AG04450 (cell line): ENCODE results near the gene SLC28A1. TPM values are rescaled to one million over a fixed set of nuclear protein-coding genes. Genes with fewer than 3 reads are reported as not detected.
"Not testable (repeated sequence)": the region's sequence is repeated elsewhere in the genome, so short reads cannot be mapped to it uniquely, and the experiment has no call there.

Experiments
- CTCF ChIA-PET: fragments of 300-600, 350-600 bp; formaldehyde crosslinking; extraction: SDS; loops from one replicate; lab custom pipeline; 2022; ENCODE audit warnings: antibody characterized with exemption, inconsistent platforms; lab: Charles Lee
- POLR2A ChIA-PET: fragments of 350-600 bp; formaldehyde crosslinking; extraction: SDS; loops from one replicate; lab custom pipeline; 2021; ENCODE audit warnings: antibody characterized with exemption, inconsistent platforms; lab: Yijun Ruan, JAX
- DNase-seq: peaks from one replicate; pipeline ENCODE4 v3.0.0-alpha.2; 2011; ENCODE audit warnings: low read depth, low spot score
- H3K27ac ChIP-seq: one replicate; pipeline ENCODE4 v1.5.1; 2012; ENCODE audit warnings: low read depth, low read length, control low read depth
- H3K27me3 ChIP-seq: one replicate; pipeline ENCODE4 v1.6.0; 2012; ENCODE audit warnings: low read length; ENCODE audit not compliant: control insufficient read depth, insufficient read depth
- H3K4me3 ChIP-seq: 2 replicates; pipeline ENCODE4 v1.5.1; 2011; ENCODE audit warnings: mild to moderate bottlenecking, low read depth, low read length, control low read depth
- H3K9me3 ChIP-seq: 2 replicates; pipeline ENCODE4 v1.5.1; 2012; ENCODE audit warnings: low read length; ENCODE audit not compliant: control insufficient read depth, insufficient read depth
- polyA plus RNA-seq: library from polyadenylated mRNA; depleted of rRNA; stranded (reverse); fragments of >200 nt; gene quantifications from 2 replicates; pipeline ENCODE4 v1.2.3, GENCODE V29; 2011
- TF ChIP-seq, protein P1 (sequence below): IDR thresholded peaks from 2 replicates; pipeline ENCODE4 v1.5.1; 2011; ENCODE audit warnings: low read depth, low read length, control low read depth, inconsistent platforms

Gene SLC28A1
- polyA plus RNA-seq, 1 experiment, result not detected

DNA sequence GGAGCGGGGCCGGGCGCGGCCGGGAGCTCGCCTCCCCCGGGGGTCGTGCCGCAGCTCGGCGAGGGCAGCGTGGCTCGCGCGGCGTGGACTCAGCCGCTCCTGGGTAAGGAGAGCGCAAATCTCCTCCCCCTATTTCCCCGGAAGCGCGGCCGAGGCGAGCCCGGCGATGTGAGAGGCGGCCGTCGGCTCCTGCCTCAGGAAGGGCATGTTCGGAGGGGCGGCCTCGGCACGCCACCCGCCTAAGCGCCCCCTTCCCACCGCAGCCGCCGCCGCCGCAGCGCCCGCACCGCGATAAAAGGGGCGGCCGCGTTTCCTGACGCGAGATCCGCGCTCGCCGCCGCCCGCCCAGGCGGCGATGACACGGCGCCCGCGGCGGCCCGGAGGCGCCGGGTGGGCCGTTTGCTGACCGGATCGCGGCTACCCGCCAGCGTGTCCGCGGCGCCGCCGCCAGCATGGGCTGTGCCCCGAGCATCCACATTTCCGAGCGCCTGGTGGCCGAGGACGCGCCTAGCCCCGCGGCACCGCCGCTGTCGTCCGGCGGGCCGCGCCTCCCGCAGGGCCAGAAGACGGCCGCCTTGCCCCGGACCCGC is 97.3 kb downstream of the SLC28A1 start, which contains the start of gene PDE8A:
PDE8A (plus strand) TSS at position 146 of the 590 bp plus-strand sequence; CDS start at position 453, 307 bp downstream.
- H3K9me3 ChIP-seq, result no peaks in the 10 kb centered on the region; the same call in 1 of the 2 replicates
- peak within 1 kb of the TSS; percentile 90 for H3K4me3 ChIP-seq
- ChIA-PET POLR2A (interaction anchor here (1.2 kb wide), 1 partner anchor 34 kb away, joined by 4 read pairs; no protein-coding TSS in a partner anchor), CTCF (interaction anchor here (0.6 to 1.5 kb wide), 2 partner anchors 62 to 163 kb away, joined by 3 to 6 read pairs; no protein-coding TSS in a partner anchor)
- TF ChIP-seq, protein P1, sequence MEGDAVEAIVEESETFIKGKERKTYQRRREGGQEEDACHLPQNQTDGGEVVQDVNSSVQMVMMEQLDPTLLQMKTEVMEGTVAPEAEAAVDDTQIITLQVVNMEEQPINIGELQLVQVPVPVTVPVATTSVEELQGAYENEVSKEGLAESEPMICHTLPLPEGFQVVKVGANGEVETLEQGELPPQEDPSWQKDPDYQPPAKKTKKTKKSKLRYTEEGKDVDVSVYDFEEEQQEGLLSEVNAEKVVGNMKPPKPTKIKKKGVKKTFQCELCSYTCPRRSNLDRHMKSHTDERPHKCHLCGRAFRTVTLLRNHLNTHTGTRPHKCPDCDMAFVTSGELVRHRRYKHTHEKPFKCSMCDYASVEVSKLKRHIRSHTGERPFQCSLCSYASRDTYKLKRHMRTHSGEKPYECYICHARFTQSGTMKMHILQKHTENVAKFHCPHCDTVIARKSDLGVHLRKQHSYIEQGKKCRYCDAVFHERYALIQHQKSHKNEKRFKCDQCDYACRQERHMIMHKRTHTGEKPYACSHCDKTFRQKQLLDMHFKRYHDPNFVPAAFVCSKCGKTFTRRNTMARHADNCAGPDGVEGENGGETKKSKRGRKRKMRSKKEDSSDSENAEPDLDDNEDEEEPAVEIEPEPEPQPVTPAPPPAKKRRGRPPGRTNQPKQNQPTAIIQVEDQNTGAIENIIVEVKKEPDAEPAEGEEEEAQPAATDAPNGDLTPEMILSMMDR, result no peak
- H3K27me3 ChIP-seq, result no peaks in the 10 kb centered on the region
- H3K27ac ChIP-seq, result peak within 1 kb of the TSS; percentile 96
- no peak for DNase-seq

DNA sequence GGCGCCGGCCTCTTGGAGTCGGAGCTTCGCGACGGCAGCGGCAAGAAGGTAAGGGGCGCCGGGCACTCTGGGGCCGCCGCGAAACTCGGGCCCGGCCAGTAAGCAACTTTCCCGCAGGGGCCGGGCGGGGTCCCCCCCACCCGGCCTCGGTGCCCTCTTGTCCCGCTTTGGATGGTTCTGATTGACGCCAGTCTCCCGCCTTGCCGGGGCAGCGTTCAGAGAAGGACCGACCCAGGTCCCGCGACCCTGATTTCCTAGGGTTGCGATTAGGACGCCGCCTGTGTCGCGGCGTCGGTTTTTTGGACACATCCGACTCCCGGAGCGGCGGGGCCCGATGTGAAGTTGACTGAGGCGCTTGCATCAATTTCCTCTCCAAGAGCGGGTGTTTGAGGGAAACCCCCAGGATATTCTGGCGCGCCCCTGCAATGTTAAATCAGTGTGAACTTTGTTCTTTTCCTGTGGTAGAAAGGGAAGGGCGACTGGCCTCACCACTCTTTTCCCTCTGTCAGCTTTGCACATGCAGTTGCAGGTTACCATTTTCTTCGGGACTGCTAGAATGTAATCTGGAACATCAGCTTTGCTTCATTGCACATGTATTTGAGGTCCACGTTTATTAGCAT is 97.9 kb downstream of the SLC28A1 start:
- Histone ChIP-seq H3K4me3 (peak overlapping the region; percentile 71), H3K27me3 (no peaks in the 10 kb centered on the region), H3K9me3 (no peaks in the 10 kb centered on the region; the same call in 1 of the 2 replicates), H3K27ac (peak overlapping the region; percentile 11)
- POLR2A ChIA-PET, result interaction anchor here (1.0 kb wide), 1 partner anchor 39 kb away, joined by 3 read pairs; no protein-coding TSS in a partner anchor
- CTCF ChIA-PET, result interaction anchor here (0.5 kb wide), 1 partner anchor 115 kb away, joined by 4 read pairs; no protein-coding TSS in a partner anchor
- TF ChIP-seq, protein P1, result no peak
- DNase-seq, result no peak

DNA sequence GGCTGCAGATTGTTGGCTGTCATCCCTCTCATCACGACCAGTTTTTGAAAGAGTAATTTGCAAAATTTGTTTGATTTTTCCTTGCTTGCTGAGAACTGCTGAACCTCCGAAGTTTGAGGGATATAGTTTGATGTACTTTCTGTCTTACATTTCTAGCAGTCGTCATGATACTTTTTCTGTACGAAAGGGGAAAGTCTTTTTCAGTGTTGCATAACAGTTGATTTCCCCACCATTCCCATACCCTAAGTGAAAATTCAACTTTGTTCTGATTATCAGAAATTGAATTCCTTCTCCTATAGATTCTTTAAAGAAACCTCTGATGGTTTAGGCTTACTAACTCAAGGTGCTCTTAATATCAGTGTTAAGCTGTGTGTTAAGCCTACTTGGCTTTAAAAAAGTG is 98.8 kb downstream of the SLC28A1 start:
- no peak overlapping the region for H3K27ac ChIP-seq
- TF ChIP-seq, protein P1, result no peak
- ChIA-PET CTCF (no interaction called here), POLR2A (interaction anchor here (1.0 kb wide), 1 partner anchor 38 kb away, joined by 3 read pairs; no protein-coding TSS in a partner anchor)
- no peaks in the 10 kb centered on the region; the same call in 1 of the 2 replicates for H3K9me3 ChIP-seq
- no peaks in the 10 kb centered on the region for H3K27me3 ChIP-seq
- peak overlapping the region; percentile 71 for H3K4me3 ChIP-seq
- no peak for DNase-seq

DNA sequence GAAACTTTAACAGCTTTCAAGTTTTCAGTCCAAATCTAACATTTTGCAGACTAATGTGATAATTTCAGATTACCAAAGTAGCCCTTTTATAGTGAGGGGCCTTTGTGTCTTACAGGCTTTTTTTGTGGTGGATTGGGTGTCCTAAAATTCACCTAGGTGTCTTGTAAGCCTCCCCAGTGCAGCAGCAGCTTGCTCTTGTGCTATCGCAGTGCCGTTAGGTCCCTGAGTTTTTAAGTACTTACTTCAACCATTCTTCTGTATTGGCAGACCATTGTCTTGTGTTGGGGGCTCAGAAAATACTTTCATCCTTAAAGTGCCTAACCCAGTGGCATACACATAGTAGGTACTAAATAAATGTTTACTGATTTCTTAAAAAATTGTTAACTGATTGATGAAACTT is 99.2 kb downstream of the SLC28A1 start:
- TF ChIP-seq, protein P1, result no peak
- no peak for DNase-seq
- Histone ChIP-seq H3K9me3 (no peaks in the 10 kb centered on the region; the same call in 1 of the 2 replicates), H3K27me3 (no peaks in the 10 kb centered on the region), H3K27ac (no peak overlapping the region), H3K4me3 (peak overlapping the region; percentile 71; the same call in 1 of the 2 replicates)
- CTCF ChIA-PET, result no interaction called here
- POLR2A ChIA-PET, result no interaction called here

DNA sequence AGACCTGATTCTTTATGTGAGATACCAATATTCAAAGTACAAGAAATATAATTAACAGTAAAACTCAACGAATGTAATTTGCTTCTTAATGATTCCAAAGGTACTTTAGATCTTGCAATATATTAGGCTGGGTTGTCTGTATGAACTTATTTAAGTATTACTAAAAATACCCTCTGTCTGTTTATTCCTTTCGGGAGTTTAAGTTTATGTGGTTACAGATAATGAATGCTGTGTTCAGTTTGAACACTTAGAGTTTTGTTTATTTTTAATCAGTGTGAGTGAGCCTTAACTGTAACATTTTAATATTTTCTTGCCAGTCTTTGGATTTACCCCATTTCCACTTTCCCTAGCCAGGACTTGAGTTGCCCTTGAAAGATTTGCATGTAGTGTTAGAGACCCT is 100.7 kb downstream of the SLC28A1 start:
- Histone ChIP-seq H3K27me3 (no peaks in the 10 kb centered on the region), H3K27ac (no peak overlapping the region), H3K9me3 (no peaks in the 10 kb centered on the region; the same call in 1 of the 2 replicates), H3K4me3 (no peak overlapping the region)
- no peak for DNase-seq
- TF ChIP-seq, protein P1, result no peak
- POLR2A ChIA-PET, result no interaction called here
- CTCF ChIA-PET, result no interaction called here

DNA sequence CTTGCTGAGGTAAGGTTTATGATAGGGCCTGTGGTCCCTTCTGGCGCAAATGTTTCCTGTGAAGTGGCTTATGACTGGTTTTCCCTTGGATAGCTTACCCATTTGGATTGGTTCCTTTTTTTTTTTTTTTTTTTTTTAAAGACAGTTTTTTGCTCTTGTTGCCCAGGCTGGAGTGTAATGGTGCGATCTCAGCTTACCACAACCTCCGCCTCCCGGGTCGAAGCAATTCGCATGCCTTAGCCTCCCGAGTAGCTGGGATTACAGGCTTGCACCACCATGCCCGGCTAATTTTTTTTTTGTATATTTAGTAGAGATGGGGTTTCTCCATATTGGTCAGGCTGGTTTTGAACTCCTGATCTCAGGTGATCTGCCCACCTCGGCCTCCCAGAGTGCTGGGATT is 102.9 kb downstream of the SLC28A1 start:
- DNase-seq, H3K4me3 ChIP-seq, H3K27ac ChIP-seq, H3K27me3 ChIP-seq, H3K9me3 ChIP-seq: not testable (repeated sequence)
- CTCF ChIA-PET, result interaction anchor here (0.5 to 2.2 kb wide), 3 partner anchors 53 to 566 kb away, joined by 3 to 7 read pairs (median 4); no protein-coding TSS in a partner anchor
- POLR2A ChIA-PET, result interaction anchor here (0.6 to 0.8 kb wide), 2 partner anchors 16 to 19 kb away, joined by 3 to 5 read pairs; no protein-coding TSS in a partner anchor
